Measurements from ENCODE around the gene MAGI1.
"Not testable (repeated sequence)": the region's sequence is repeated elsewhere in the genome, so short reads cannot be mapped to it uniquely, and the experiment has no call there.

The MAGI1 gene

GRCh38 chr3:65575376-65575840 lies 463.3 kb downstream of the MAGI1 start:
- H3K4me3 Mint-ChIP-seq, result no peak overlapping the region
- H3K9me3 Mint-ChIP-seq, result no peaks in the 10 kb centered on the region
- no peaks in the 10 kb centered on the region for H3K4me1 Mint-ChIP-seq (ENCODE audit: low read depth)
- intact Hi-C loops (cut with micrococcal nuclease), result no loop called here
- no peaks in the 10 kb centered on the region for H3K36me3 Mint-ChIP-seq (ENCODE audit: low read depth)
- H3K27ac Mint-ChIP-seq, result no peak overlapping the region
- H3K27me3 Mint-ChIP-seq, result no peaks in the 10 kb centered on the region

DNA sequence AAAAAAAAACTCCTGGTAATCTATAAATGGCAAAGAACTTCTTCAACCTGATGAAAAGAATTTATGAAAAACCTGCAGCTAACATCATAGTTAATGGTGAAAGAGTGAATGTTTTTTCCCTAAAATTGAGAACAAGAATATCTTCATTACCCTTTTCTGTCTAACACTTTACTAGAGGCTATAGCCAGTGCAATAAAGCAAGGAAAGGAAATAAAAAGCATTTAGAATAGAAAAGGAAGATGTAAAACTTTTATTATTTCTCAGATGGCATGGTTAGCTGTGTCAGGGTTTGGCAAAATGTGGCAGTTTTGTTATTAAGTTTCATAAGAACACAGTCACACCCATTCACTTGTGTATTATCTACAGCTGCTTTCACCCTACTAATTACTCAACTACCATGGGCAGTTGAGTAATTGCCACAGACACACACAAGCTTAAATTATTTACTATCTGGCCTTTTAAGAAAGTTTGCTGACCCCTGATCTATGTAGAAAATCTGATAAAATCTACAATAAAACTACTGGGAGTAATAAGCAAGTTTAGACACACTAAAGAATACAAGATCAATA lies 465.1 kb downstream of the MAGI1 start:
- Mint-ChIP-seq H3K27ac (no peak overlapping the region), H3K4me1 (ENCODE audit: low read depth) (no peaks in the 10 kb centered on the region), H3K36me3 (ENCODE audit: low read depth) (no peaks in the 10 kb centered on the region), H3K9me3 (no peaks in the 10 kb centered on the region), H3K27me3 (no peaks in the 10 kb centered on the region), H3K4me3 (no peak overlapping the region)
- intact Hi-C loops (cut with micrococcal nuclease), result no loop called here

- no peak overlapping the region for H3K27ac Mint-ChIP-seq
- H3K36me3 Mint-ChIP-seq (ENCODE audit: low read depth), result no peaks in the 10 kb centered on the region
- intact Hi-C loops (cut with micrococcal nuclease), result no loop called here
- no peaks in the 10 kb centered on the region for H3K4me1 Mint-ChIP-seq (ENCODE audit: low read depth)
- no peaks in the 10 kb centered on the region for H3K9me3 Mint-ChIP-seq
- no peaks in the 10 kb centered on the region for H3K27me3 Mint-ChIP-seq
- H3K4me3 Mint-ChIP-seq, result no peak overlapping the region
These were observed 466.4 kb downstream of the MAGI1 start for GRCh38 chr3:65572175-65572777.

DNA sequence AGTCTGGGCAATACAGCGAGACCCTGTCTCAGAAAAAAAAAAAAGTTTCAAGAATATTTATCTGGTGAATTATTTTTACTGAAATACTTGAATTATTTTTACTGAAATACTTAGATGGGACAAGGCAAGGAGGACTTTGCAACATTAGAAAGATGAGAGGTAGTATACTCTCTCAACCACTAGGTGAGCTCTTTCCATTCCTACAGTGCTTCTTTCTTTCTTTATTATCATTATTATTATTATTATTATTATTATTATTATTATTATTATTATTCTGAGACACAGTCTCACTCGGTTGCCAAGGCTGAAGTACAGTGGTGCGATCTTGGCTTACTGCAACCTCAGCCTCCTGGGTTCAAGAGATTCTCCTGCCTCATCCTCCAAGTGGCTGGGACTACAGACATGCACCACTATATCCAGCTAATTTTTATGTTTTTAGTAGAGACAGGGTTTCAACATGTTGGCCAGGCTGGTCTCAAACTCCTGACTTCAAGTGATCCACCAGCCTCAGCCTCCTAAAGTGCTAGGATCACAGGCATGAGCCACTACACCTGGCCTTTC lies 468.8 kb downstream of the MAGI1 start:
- Mint-ChIP-seq H3K9me3 (no peaks in the 10 kb centered on the region), H3K4me1 (ENCODE audit: low read depth) (no peaks in the 10 kb centered on the region), H3K27ac (no peak overlapping the region), H3K36me3 (ENCODE audit: low read depth) (no peaks in the 10 kb centered on the region), H3K4me3 (no peak overlapping the region), H3K27me3 (no peaks in the 10 kb centered on the region)
- intact Hi-C loops (cut with micrococcal nuclease), result no loop called here

DNA sequence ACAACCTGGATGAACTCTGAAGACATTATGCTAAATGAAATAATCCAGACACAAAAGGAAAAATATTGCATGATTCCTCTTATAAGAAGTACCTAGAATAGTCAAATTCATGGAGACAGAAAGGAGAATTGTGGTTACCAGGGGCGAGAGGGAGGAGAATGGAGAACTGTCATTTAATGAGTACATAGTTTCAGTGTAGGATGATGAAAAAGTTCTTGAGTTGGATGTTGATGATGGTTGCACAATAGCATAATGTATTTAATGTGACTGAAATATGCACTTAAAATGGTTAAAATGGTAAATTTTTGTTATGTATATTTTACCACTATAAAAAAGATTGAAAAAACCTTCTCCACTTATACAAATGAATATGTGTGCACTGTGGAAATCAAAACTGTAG lies 469.6 kb downstream of the MAGI1 start:
- H3K9me3 Mint-ChIP-seq, result no peaks in the 10 kb centered on the region
- H3K4me3 Mint-ChIP-seq, result no peak overlapping the region
- H3K27me3 Mint-ChIP-seq, result no peaks in the 10 kb centered on the region
- no peaks in the 10 kb centered on the region for H3K36me3 Mint-ChIP-seq (ENCODE audit: low read depth)
- intact Hi-C loops (cut with micrococcal nuclease), result no loop called here
- H3K4me1 Mint-ChIP-seq (ENCODE audit: low read depth), result no peaks in the 10 kb centered on the region
- H3K27ac Mint-ChIP-seq, result no peak overlapping the region

GRCh38 chr3:65568497-65568896 lies 470.2 kb downstream of the MAGI1 start:
- Mint-ChIP-seq H3K4me1 (ENCODE audit: low read depth) (no peaks in the 10 kb centered on the region), H3K27ac (no peak overlapping the region), H3K36me3 (ENCODE audit: low read depth) (no peaks in the 10 kb centered on the region), H3K4me3 (no peak overlapping the region), H3K27me3 (no peaks in the 10 kb centered on the region), H3K9me3 (no peaks in the 10 kb centered on the region)
- intact Hi-C loops (cut with micrococcal nuclease), result no loop called here

GRCh38 chr3:65565744-65566143 lies 473.0 kb downstream of the MAGI1 start:
- intact Hi-C loops (cut with micrococcal nuclease); H3K4me1 Mint-ChIP-seq (ENCODE audit: low read depth); H3K36me3 Mint-ChIP-seq (ENCODE audit: low read depth); H3K9me3 Mint-ChIP-seq; H3K27ac Mint-ChIP-seq; H3K4me3 Mint-ChIP-seq; H3K27me3 Mint-ChIP-seq: not testable (repeated sequence)

DNA sequence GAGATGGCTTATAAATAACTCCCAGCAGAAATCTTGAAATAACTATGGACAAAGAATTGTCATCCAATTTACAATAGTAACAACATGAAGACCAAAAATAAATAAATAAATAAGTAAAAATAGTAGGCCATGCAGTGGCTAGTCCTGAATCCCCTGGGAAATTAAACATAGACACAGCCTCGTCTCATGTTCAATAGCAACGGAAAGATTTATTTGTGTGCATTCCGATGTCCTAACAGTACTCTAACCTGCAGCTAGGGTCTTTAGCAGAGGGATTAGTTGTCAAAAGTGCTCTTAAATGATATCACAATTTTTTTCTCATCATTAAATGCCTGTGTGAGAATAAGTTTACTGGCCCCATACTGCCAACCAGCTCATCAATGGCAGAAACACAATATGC lies 474.2 kb downstream of the MAGI1 start:
- H3K9me3 Mint-ChIP-seq, result no peaks in the 10 kb centered on the region
- intact Hi-C loops (cut with micrococcal nuclease), result no loop called here
- no peaks in the 10 kb centered on the region for H3K4me1 Mint-ChIP-seq (ENCODE audit: low read depth)
- H3K27me3 Mint-ChIP-seq, result no peaks in the 10 kb centered on the region
- no peak overlapping the region for H3K4me3 Mint-ChIP-seq
- H3K27ac Mint-ChIP-seq, result no peak overlapping the region
- no peaks in the 10 kb centered on the region for H3K36me3 Mint-ChIP-seq (ENCODE audit: low read depth)

DNA sequence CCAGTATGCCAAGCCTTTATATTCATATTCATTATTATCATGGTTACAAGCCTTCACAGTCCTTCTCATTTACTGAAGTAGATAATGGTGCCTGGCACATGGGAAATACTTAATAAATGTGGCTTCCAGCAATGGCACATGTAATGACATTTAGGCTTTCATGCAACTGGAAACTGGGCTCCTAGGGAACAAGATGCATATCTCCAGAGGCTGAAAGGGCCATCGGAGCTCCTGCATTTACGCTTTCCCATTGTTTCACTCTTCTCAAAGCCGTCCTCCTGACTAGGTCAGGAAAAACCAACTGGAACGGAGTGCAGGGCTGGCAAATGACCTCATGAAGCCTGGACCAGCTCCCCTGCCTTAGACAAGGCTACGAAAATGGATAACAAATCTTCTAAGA lies 474.9 kb downstream of the MAGI1 start:
- intact Hi-C loops (cut with micrococcal nuclease), result no loop called here

GRCh38 chr3:65562447-65562846 lies 476.3 kb downstream of the MAGI1 start:
- no peaks in the 10 kb centered on the region for H3K27me3 Mint-ChIP-seq
- H3K4me1 Mint-ChIP-seq (ENCODE audit: low read depth), result no peaks in the 10 kb centered on the region
- no peaks in the 10 kb centered on the region for H3K36me3 Mint-ChIP-seq (ENCODE audit: low read depth)
- intact Hi-C loops (cut with micrococcal nuclease), result no loop called here
- no peak overlapping the region for H3K4me3 Mint-ChIP-seq
- H3K9me3 Mint-ChIP-seq, result no peaks in the 10 kb centered on the region
- H3K27ac Mint-ChIP-seq, result no peak overlapping the region

More for the DNA sequence above, 474.9 kb downstream of the MAGI1 start:
- Mint-ChIP-seq H3K4me1 (ENCODE audit: low read depth) (no peaks in the 10 kb centered on the region), H3K27me3 (no peaks in the 10 kb centered on the region), H3K9me3 (no peaks in the 10 kb centered on the region), H3K36me3 (ENCODE audit: low read depth) (no peaks in the 10 kb centered on the region), H3K27ac (no peak overlapping the region), H3K4me3 (no peak overlapping the region)

- H3K9me3 Mint-ChIP-seq, result no peaks in the 10 kb centered on the region
- H3K27me3 Mint-ChIP-seq, result no peaks in the 10 kb centered on the region
- H3K4me1 Mint-ChIP-seq (ENCODE audit: low read depth), result no peaks in the 10 kb centered on the region
- no peaks in the 10 kb centered on the region for H3K36me3 Mint-ChIP-seq (ENCODE audit: low read depth)
- H3K27ac Mint-ChIP-seq, result no peak overlapping the region
- intact Hi-C loops (cut with micrococcal nuclease), result no loop called here
- H3K4me3 Mint-ChIP-seq, result no peak overlapping the region
These were observed 477.1 kb downstream of the MAGI1 start for GRCh38 chr3:65561617-65562016.

DNA sequence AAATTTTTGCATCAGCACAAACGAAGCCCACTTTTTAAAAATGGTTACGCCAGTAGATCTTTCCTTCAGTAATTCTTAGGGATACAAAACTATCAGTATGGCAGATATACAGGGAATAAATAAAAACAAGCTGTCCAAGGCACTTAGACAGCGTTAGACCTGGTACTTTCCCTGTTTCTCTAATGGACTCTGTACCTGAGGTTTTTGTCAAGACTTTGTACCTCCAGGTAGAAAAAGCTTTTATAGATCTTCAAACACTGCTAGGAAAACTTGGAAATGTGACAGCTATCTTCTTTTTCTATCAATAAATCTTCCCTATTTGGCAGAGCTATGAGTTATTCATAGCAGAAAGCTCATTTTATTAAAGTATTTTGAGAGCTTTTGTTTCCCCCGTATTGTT lies 477.8 kb downstream of the MAGI1 start:
- Mint-ChIP-seq H3K36me3 (ENCODE audit: low read depth) (no peaks in the 10 kb centered on the region), H3K4me3 (no peak overlapping the region), H3K27ac (no peak overlapping the region), H3K9me3 (no peaks in the 10 kb centered on the region), H3K4me1 (ENCODE audit: low read depth) (no peaks in the 10 kb centered on the region), H3K27me3 (no peaks in the 10 kb centered on the region)
- intact Hi-C loops (cut with micrococcal nuclease), result no loop called here

DNA sequence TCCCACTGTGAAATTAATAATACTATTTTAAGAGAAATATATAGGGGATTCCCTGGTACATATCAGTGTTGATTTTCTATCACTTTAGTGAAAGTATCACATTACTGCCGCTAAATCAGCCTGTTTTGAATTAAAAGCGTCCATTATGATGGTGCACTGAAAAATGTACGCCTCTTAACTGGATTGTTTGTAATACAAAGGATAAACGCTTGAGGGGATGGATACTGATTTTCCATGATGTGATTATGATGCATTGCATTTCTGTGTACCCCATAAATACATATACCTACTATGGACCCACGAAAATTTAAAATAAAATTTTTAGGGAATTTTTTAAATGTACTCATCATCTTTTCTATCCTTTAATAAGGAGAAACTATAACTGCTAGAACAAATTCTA lies 478.6 kb downstream of the MAGI1 start:
- H3K4me1 Mint-ChIP-seq (ENCODE audit: low read depth), result no peaks in the 10 kb centered on the region
- H3K4me3 Mint-ChIP-seq, result no peak overlapping the region
- H3K9me3 Mint-ChIP-seq, result no peaks in the 10 kb centered on the region
- no peaks in the 10 kb centered on the region for H3K27me3 Mint-ChIP-seq
- H3K27ac Mint-ChIP-seq, result no peak overlapping the region
- intact Hi-C loops (cut with micrococcal nuclease), result no loop called here
- no peaks in the 10 kb centered on the region for H3K36me3 Mint-ChIP-seq (ENCODE audit: low read depth)

DNA sequence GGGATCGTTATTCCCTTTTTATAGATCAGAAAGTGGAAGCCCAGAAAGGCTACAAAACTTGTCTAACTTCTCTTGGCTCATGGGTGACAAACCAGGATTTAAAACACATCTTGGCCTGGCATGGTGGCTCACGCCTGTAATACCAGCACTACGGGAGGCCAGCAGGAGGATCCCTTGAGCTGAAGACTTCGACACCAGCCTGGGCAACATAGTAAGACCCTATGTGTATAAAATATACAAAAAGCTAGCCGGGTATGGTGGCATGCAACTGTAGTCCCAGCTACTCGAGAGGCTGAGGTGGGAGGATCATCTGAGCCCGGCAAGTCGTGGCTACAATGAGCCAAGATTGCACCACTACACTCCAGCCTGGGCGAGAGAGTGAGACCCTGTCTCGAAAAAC lies 479.1 kb downstream of the MAGI1 start:
- no peaks in the 10 kb centered on the region for H3K9me3 Mint-ChIP-seq
- intact Hi-C loops (cut with micrococcal nuclease), result no loop called here
- H3K4me1 Mint-ChIP-seq (ENCODE audit: low read depth), result no peaks in the 10 kb centered on the region
- H3K27ac Mint-ChIP-seq, result no peak overlapping the region
- H3K36me3 Mint-ChIP-seq (ENCODE audit: low read depth), result no peaks in the 10 kb centered on the region
- no peak overlapping the region for H3K4me3 Mint-ChIP-seq
- H3K27me3 Mint-ChIP-seq, result no peaks in the 10 kb centered on the region

GRCh38 chr3:65558826-65559225 lies 479.9 kb downstream of the MAGI1 start:
- Mint-ChIP-seq H3K27ac (no peak overlapping the region), H3K9me3 (no peaks in the 10 kb centered on the region), H3K4me3 (no peak overlapping the region), H3K27me3 (no peaks in the 10 kb centered on the region), H3K4me1 (ENCODE audit: low read depth) (no peaks in the 10 kb centered on the region), H3K36me3 (ENCODE audit: low read depth) (no peaks in the 10 kb centered on the region)
- intact Hi-C loops (cut with micrococcal nuclease), result no loop called here
